GM21447 (cell line): ENCODE results near the gene KBTBD12.

ENCODE experiments used
- ATAC-seq: cut with Tn5 transposase; IDR thresholded peaks from one replicate; pipeline ENCODE4 v1.9.1; 2021; ENCODE audit not compliant: unreplicated experiment

Gene KBTBD12

GRCh38 chr3:127949446-127950055 lies 34.5 kb downstream of the KBTBD12 start:
- no peak for ATAC-seq

GRCh38 chr3:127951276-127951675 lies 36.2 kb downstream of the KBTBD12 start:
- ATAC-seq, result no peak

GRCh38 chr3:127953091-127954035 lies 38.3 kb downstream of the KBTBD12 start:
- ATAC-seq, result no peak

- ATAC-seq, result no peak
These were observed 39.6 kb downstream of the KBTBD12 start for GRCh38 chr3:127954640-127955039.

- no peak for ATAC-seq
These were observed 40.7 kb downstream of the KBTBD12 start for GRCh38 chr3:127955728-127956127.

GRCh38 chr3:127959041-127959440 lies 44.0 kb downstream of the KBTBD12 start:
- no peak for ATAC-seq

GRCh38 chr3:127959873-127960272 lies 44.8 kb downstream of the KBTBD12 start:
- no peak for ATAC-seq

- ATAC-seq, result no peak
These were observed 45.5 kb downstream of the KBTBD12 start for GRCh38 chr3:127960421-127960965.

GRCh38 chr3:127961124-127961523 lies 46.1 kb downstream of the KBTBD12 start:
- no peak for ATAC-seq

- no peak for ATAC-seq
These were observed 46.9 kb downstream of the KBTBD12 start for GRCh38 chr3:127961963-127962362.

- no peak for ATAC-seq
These were observed 47.9 kb downstream of the KBTBD12 start for GRCh38 chr3:127962937-127963336.

- no peak for ATAC-seq
These were observed 49.0 kb downstream of the KBTBD12 start for GRCh38 chr3:127964053-127964452.

GRCh38 chr3:127964816-127965215 lies 49.8 kb downstream of the KBTBD12 start:
- ATAC-seq, result no peak

- ATAC-seq, result no peak
These were observed 52.3 kb downstream of the KBTBD12 start for GRCh38 chr3:127967316-127967715.

- no peak for ATAC-seq
These were observed 56.0 kb downstream of the KBTBD12 start for GRCh38 chr3:127970966-127971592.

GRCh38 chr3:127974226-127974625 lies 59.2 kb downstream of the KBTBD12 start:
- no peak for ATAC-seq

- ATAC-seq, result no peak
These were observed 60.4 kb downstream of the KBTBD12 start for GRCh38 chr3:127975153-127976029.

- ATAC-seq, result no peak
These were observed 63.6 kb downstream of the KBTBD12 start for GRCh38 chr3:127978636-127979035.

- no peak for ATAC-seq
These were observed 64.4 kb downstream of the KBTBD12 start for GRCh38 chr3:127979473-127979872.

- no peak for ATAC-seq
These were observed 66.1 kb downstream of the KBTBD12 start for GRCh38 chr3:127981097-127981496.

GRCh38 chr3:127982155-127982554 lies 67.1 kb downstream of the KBTBD12 start:
- ATAC-seq, result no peak
